ENCODE results near the gene KRTAP13-4.

Gene KRTAP13-4

GRCh38 chr21:30430170-30430655 is at the start of gene KRTAP13-4:
KRTAP13-4 (plus strand) TSS chr21:30430220; CDS start chr21:30430276, 56 bp downstream.
- no peak for DNase-seq

GRCh38 chr21:30382201-30382600 is 47.8 kb upstream of the KRTAP13-4 start:
- DNase-seq, result no peak

DNA sequence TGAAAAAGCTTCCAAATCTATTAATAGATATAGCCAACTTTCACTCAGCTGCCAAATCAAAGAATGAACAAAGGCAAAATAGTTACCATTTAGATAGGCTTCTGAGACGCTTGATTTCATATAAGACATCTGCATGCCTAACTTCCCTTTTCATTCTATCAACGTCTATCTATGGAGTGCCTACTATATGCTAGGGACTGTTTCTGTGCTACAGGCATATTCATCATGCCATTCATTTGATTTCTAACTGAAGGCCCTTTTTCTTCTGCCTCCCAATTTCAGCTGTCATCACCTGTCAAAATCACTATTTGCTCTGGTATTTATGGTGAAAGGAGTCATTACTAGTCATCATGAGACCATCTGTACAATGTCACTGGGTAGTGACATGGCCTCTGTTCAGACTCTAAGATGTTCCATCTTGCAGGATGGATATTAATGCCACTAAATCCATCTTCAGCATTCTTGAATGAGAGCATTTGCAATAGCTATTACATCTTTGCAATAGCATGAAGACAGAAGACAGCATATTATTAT is 38.5 kb upstream of the KRTAP13-4 start:
- no peak for DNase-seq

DNA sequence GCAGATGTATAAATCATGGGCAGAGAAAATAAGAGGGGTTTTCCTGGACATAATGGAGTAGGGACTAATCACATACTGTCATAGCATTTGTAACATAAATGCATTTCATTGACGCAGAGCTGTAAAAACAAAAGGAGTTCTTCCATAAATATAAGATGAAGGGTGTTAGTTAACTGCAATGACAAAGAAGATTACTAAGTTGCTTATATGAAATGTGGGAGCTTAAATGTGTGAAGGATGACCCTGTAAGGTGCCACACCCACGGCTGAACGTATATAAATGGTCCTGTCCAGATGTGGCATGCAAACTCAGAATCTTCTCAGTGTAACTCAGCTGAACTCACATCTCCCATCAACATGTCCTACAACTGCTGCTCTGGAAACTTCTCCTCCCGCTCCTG is 34.3 kb upstream of the KRTAP13-4 start, which contains the start of gene KRTAP13-1:
Gene KRTAP13-1, plus strand, starts transcription at position 301 of the 400 bp plus-strand sequence. Its CDS starts 56 bp downstream, at position 357.
- DNase-seq, result no peak

DNA sequence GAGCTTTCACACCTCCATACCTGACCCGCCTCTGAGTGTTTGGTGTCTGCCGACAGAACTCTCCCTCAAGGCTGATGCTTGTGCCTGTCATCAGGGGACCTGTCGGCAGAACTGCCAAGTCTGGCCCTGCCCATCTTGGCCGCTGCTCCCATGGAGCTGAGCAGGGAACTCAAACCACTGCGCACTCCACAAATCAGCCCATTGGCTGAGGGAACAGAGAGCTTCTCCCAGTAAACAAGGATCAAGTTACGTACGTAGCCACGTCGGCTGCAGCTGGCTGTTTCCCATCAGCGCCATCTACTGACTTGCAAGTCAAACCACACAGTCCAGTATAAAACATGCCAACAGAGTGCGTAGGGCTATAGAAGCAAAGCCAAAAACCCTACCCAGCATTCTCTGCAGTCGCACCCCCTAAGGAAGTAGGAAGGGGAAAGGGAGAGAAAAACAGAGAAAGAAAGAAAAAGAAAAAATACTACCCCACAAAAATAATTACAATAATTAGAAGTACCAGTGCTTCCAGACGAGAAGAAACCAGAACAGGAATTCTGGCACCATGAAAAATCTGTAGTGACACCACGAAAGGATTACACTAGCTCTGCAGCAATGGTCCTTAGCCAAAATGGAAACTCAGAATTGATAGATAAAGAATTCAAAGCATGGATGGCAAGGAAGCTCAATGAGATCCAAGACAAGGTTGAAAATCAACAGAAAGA is 21.1 kb upstream of the KRTAP13-4 start:
- DNase-seq, result peak; percentile 58

- no peak for DNase-seq
Observed at GRCh38 chr21:30415993-30416392, 14.0 kb upstream of the KRTAP13-4 start.

- no peak for DNase-seq
Observed at GRCh38 chr21:30425826-30426225, 4.2 kb upstream of the KRTAP13-4 start, which contains the start of gene KRTAP13-3. KRTAP13-3 (minus strand) TSS chr21:30425926; CDS start chr21:30425912, 14 bp downstream.

GRCh38 chr21:30426731-30427130 is 3.3 kb upstream of the KRTAP13-4 start:
- DNase-seq, result no peak

DNA sequence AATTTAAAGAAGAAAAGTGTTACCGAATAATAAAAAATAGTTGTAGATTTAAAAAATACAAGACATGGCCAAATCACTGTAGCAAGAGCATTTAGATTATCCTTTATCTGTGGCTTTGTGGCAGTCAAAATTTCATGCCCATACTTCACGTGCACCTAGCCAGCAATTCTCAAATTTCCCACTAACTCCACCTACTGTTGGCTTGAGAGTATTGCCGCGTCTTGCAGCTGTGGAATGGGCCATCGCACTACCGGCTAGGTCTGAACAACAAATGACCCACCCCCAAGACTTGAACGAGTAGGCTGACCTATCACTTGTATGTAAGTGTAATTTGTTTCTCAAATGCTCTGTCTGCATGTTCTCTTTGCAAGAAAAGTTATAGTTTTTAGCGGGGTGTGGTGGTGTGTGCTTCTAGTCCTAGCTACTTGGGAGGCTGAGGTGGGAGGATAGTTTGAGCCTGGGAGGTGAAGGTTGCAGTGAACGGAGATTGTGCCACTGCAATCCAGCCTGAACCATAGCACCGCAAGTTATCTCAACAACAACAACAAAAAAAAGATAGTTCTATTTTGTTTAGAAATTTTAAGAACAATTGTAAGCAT is 4.1 kb downstream of the KRTAP13-4 start:
- peak; percentile 45 for DNase-seq

- no peak for DNase-seq
Observed at GRCh38 chr21:30437010-30437565, 7.1 kb downstream of the KRTAP13-4 start.

- no peak for DNase-seq
Observed at GRCh38 chr21:30439975-30440374, 10.0 kb downstream of the KRTAP13-4 start, which contains the start of gene KRTAP15-1. KRTAP15-1 (plus strand) TSS chr21:30440275; CDS start chr21:30440328, 53 bp downstream.

DNA sequence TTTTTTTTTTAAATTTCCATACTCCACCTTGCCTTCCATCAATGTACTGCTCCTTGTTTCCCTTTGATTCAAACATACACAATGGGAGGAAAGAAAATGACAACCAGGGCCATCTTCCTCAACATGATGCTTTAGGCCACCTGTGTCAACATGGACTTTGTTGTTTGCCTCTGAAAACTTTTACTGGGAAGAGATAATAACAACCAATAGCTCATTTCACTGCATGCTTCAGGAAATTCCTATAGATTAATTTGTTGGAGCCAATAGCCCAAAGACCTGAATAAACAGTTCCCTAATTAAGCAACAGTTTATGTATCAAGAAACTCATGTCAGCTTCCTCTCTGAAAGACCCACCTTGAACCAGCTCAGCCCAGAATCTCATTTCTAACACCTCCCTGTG is 13.2 kb downstream of the KRTAP13-4 start:
- DNase-seq, result no peak

- DNase-seq, result no peak
Observed at GRCh38 chr21:30444204-30444603, 14.2 kb downstream of the KRTAP13-4 start.

GRCh38 chr21:30447056-30447455 is 17.0 kb downstream of the KRTAP13-4 start:
- no peak for DNase-seq

DNA sequence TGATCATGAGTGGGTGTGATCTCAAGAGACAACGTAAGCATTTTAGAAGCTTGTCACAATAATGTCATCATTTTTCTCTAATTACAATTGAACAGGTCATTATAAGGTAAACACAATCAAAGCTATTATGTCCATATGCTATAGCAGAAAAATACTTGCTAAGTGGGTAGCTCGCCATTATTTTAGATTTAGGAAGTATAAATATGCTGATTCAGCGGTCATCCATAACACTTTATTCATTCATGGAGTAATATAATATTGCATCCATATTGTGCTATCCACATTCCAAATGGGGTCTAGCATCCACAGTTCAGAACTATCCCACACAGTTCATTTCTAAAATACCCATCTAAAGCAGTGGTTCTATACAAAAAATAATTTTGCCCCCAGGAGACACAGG is 18.5 kb downstream of the KRTAP13-4 start:
- no peak for DNase-seq

GRCh38 chr21:30463713-30464112 is 33.7 kb downstream of the KRTAP13-4 start:
- DNase-seq, result peak; percentile 0

- DNase-seq, result no peak
Observed at GRCh38 chr21:30468900-30469714, 39.1 kb downstream of the KRTAP13-4 start.

- no peak for DNase-seq
Observed at GRCh38 chr21:30478004-30478403, 48.0 kb downstream of the KRTAP13-4 start.

DNA sequence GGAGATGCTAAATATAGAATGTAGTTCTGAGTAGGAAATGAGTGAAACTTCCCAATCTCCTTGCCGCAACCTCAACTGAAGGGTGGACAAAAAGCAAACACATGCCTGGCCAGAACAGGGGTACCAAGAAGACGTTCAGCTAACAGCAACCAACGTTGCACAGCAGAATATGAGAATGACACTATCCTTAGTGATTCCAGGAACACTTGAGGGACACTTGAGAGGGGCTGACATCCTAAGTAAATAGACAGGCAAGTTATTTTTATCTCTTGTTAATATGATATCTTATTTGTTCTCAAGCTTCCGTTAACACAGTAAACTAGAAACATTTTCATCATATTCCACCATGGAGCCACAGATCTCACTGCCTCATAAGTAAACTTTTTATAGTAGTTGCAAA is 49.2 kb downstream of the KRTAP13-4 start:
- DNase-seq, result no peak

DNA sequence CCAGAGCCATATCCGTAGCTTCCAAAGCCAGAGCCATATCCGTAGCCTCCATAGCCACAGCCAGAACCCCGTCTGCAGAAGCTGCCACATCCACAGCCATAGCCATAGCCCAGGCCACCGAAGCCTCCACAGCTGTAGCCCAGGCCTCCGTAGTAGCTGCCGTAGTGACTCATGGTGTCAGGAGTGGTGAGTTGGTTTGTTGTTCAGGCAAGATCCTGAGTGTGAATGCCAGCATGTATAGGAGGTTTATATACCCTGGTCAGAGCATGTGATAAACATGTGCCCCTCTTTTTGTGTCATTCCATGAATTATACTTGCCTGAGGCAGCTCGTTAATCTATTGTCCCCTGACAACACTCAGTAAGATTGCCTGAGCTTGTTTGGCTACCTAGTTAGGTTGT is 50.1 kb downstream of the KRTAP13-4 start, which contains the start of gene KRTAP19-1:
Gene KRTAP19-1, minus strand, starts transcription at position 223 of the 400 bp plus-strand sequence. Its CDS starts 50 bp downstream, at position 173.
- no peak for DNase-seq
